H7 (cell line): ENCODE measurements around the gene PPIAL4G. TPM values are rescaled to one million over a fixed set of nuclear protein-coding genes. Genes with fewer than 3 reads are reported as not detected.
"Not testable (repeated sequence)": the region's sequence is repeated elsewhere in the genome, so short reads cannot be mapped to it uniquely, and the experiment has no call there.

ENCODE experiments used
- DNase-seq: peaks from one replicate; pipeline ENCODE4 v3.0.0; 2012
- H3K27me3 ChIP-seq: 2 replicates; pipeline ENCODE4 v1.6.0; 2011; ENCODE audit warnings: mild to moderate bottlenecking, low read length; ENCODE audit not compliant: control insufficient read depth, insufficient read depth
- H3K36me3 ChIP-seq: replicated peaks from 2 replicates; pipeline ENCODE4 v1.5.1; 2011; ENCODE audit warnings: low read length; ENCODE audit not compliant: control insufficient read depth, insufficient read depth
- H3K4me3 ChIP-seq: 2 replicates; pipeline ENCODE4 v1.5.1; 2011; ENCODE audit warnings: low read depth, mild to moderate bottlenecking, control low read depth, low read length, moderate library complexity; ENCODE audit not compliant: insufficient read depth
- total RNA-seq: library from RNA; depleted of rRNA; stranded (reverse); fragments of >200 nt; shearing (Covaris generic); gene quantifications from 2 replicates; pipeline ENCODE4 v1.2.3, GENCODE V29; 2014; rRNA removed

The PPIAL4G gene
- total RNA-seq, 1 experiment from 2014 or later = 0.03 TPM

DNA sequence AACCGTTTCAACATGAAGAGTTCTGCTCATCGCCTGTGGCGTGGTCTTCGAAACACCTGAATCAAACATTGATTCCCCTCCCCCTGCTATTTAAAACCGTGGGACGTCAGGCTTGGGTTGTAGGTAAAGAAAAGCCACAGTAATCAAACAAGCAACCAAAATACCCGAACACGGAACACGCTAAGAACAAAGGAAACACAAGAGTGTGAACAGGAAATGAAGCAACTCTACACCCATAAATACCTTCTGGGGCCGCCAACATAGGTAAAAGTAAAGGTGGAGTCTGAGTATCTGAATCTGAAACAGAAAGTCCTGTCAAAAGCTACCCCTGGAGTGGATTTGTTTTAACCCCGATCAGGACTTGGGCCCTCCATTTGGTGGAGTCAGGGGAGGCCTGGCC lies 24.7 kb downstream of the PPIAL4G start:
- not testable (repeated sequence) for H3K36me3 ChIP-seq, DNase-seq, H3K27me3 ChIP-seq
- peak overlapping the region; percentile 22 for H3K4me3 ChIP-seq

DNA sequence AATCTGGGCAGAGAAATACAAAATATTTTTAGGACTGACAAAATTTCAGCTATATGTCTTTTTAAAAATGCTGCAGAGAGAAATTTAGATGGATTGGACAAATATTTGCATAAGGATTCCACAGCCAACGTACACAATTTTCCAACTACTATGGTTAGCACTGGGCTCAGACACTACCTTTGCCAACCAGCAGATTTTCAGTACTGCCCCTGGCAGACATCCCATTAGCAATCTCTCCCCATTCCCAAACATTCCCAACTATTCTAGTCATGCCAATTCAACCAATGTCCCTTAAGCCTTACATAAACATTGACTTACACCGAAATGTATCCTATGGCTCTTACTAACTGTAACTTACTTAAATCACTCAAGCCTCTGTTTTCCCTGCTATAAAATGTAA lies 30.3 kb downstream of the PPIAL4G start:
- H3K4me3 ChIP-seq, H3K27me3 ChIP-seq, H3K36me3 ChIP-seq, DNase-seq: not testable (repeated sequence)

DNA sequence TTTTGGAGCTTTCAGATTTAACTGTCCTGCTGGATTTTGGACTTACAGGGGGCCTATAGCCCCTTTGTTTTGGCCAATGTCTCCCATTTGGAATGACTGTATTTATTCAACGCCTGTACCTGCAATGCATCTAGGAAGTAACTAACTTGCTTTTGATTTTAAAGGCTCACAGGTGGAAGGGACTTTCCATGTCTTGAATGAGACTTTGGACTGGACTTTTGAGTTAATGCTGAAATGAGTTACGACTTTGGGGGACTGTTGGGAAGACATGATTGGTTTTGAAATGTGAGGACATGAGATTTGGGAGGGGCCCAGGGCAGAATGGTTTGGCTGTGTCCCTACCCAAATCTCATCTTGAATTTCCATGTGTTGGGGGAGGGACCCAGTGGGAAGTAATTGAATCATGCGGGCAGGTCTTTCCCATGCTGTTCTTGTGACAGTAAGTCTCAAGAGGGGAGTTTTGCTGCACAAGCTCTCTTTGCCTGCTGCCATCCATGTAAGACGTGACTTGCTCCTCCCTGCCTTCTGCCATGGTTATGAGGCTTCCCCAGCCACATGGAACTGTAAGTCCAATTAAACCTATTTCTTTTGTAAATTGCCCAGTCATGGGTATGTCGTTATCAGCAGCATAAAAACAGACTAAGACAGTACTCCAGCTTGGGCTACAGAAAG lies 43.3 kb downstream of the PPIAL4G start:
- DNase-seq, H3K27me3 ChIP-seq, H3K4me3 ChIP-seq, H3K36me3 ChIP-seq: not testable (repeated sequence)

DNA sequence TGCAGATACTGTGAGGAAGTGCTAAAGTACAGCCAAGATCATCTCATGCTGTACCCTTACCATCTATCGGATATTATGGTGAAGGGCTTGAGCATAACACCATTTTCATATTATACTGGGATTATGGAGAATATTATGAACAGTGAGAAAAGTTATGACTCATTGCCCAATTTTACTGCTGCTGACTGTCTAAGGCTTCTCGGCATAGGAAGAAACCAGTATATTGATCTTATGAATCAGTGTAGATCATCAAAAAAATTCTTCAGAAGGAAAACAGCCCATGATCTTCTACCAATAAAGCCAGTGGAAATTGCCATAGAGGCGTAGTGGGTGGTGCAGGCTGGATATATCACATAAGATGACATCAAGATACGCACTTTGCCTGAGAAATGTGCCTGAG lies 47.7 kb downstream of the PPIAL4G start:
- DNase-seq = no peak
- no peaks in the 10 kb centered on the region for H3K27me3 ChIP-seq
- no peak overlapping the region for H3K4me3 ChIP-seq
- H3K36me3 ChIP-seq = no peaks in the 10 kb centered on the region

DNA sequence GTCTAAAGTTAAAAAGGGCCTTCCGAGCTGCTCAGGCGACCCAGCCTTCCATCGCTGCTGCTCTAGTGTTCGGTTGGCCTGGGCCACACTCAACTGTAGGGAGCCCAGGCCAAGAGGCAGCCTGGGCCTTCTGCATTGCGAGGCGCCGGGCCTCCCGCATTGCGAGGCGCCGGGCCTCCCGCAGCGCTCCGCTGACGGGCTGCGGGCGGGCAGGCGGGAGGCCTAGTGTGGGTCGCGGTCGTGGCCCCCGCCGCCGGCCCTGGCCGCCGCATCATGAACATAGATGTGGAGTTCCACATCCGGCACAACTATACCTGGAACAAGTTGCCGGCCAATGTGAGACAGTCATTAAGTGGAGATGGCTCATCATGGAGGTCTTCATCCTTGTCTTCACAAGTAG lies 48.3 kb downstream of the PPIAL4G start:
- DNase-seq = peak; percentile 4
- Histone ChIP-seq H3K4me3 (no peak overlapping the region), H3K36me3 (no peaks in the 10 kb centered on the region)

DNA sequence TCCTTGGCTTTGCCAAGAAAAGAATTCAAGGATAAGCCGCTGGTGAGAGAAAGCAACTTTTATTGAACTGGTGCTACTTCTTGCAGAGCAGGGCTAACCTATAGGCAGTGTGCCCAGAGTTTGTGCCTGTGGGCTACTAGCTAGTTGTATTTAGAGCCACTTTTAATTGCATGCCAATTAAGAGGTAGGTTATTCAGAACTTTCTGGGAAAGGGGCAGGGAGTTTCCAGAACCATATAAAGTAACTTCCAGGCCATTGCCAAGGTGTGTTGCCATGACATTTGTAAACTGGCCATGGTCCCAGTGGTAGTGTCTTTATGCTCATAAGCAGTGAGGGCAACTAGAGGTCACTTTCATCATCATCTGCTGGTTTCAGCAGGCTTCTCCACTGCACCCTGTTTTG lies 50.2 kb downstream of the PPIAL4G start:
- not testable (repeated sequence) for DNase-seq, H3K4me3 ChIP-seq, H3K27me3 ChIP-seq, H3K36me3 ChIP-seq

More for the DNA sequence above, 48.3 kb downstream of the PPIAL4G start:
- no peaks in the 10 kb centered on the region for H3K27me3 ChIP-seq

Other genes with a start within 250 kb of the PPIAL4G start
- gene NBPF14, start 112.7 kb upstream of the PPIAL4G start, total RNA-seq = 6.2 and 8.3 TPM in 2 replicates